GM18517 (cell line): ENCODE measurements around the gene EDNRB.
"Not testable (repeated sequence)": the region's sequence is repeated elsewhere in the genome, so short reads cannot be mapped to it uniquely, and the experiment has no call there.

Experiments
- ATAC-seq: cut with Tn5 transposase; IDR thresholded peaks from one replicate; pipeline ENCODE4 v1.9.1; 2021; ENCODE audit warnings: mild to moderate bottlenecking, moderate library complexity; ENCODE audit not compliant: unreplicated experiment

The EDNRB gene

GRCh38 chr13:77848050-77848449 is 70.6 kb downstream of the EDNRB start:
- not testable (repeated sequence) for ATAC-seq

- ATAC-seq: peak; percentile 96
Measured at GRCh38 chr13:77846173-77846572, 72.5 kb downstream of the EDNRB start.
